Measurements from ENCODE around the gene PCCA. TPM values are rescaled to one million over a fixed set of nuclear protein-coding genes. Genes with fewer than 3 reads are reported as not detected.

The PCCA gene
- total and polyA plus RNA-seq, 2 experiments from 2014 or later, result 29.8 to 59.2 TPM

GRCh38 chr13:100439247-100439970, 350.5 kb downstream of the PCCA start:
- Histone ChIP-seq H3K27me3 (no peaks in the 10 kb centered on the region), H3K4me1 (ENCODE audit: low read depth) (peaks cover 11% of the 10 kb centered on the region), H3K9me3 (ENCODE audit: low read depth) (no peaks in the 10 kb centered on the region), H3K27ac (no peak overlapping the region), H3K4me3 (no peak overlapping the region), H3K36me3 (no peaks in the 10 kb centered on the region)
- no peak for DNase-seq (ENCODE audit: low read depth in 1 of 2, low spot score in 1 of 2)
- no peak for TF ChIP-seq CTCF (IDR thresholded peaks at IDR 0.05; ENCODE audit: low read depth, low read length)

GRCh38 chr13:100440751-100441425, 352.0 kb downstream of the PCCA start:
- H3K27ac ChIP-seq, result no peak overlapping the region
- no peaks in the 10 kb centered on the region for H3K27me3 ChIP-seq
- peak in 1 of 2 donors; percentile 29 for DNase-seq (ENCODE audit: low read depth in 1 of 2, low spot score in 1 of 2)
- H3K36me3 ChIP-seq, result no peaks in the 10 kb centered on the region
- H3K4me3 ChIP-seq, result no peak overlapping the region
- H3K9me3 ChIP-seq (ENCODE audit: low read depth), result no peaks in the 10 kb centered on the region
- H3K4me1 ChIP-seq (ENCODE audit: low read depth), result peaks cover 11% of the 10 kb centered on the region
- no peak for TF ChIP-seq CTCF (IDR thresholded peaks at IDR 0.05; ENCODE audit: low read depth, low read length)

GRCh38 chr13:100442095-100442832, 353.4 kb downstream of the PCCA start:
- H3K4me1 ChIP-seq (ENCODE audit: low read depth), result peaks cover 11% of the 10 kb centered on the region
- no peak overlapping the region for H3K27ac ChIP-seq
- H3K9me3 ChIP-seq (ENCODE audit: low read depth), result no peaks in the 10 kb centered on the region
- no peaks in the 10 kb centered on the region for H3K27me3 ChIP-seq
- H3K36me3 ChIP-seq, result no peaks in the 10 kb centered on the region
- no peak for DNase-seq (ENCODE audit: low read depth in 1 of 2, low spot score in 1 of 2)
- no peak overlapping the region for H3K4me3 ChIP-seq
- no peak for TF ChIP-seq CTCF (IDR thresholded peaks at IDR 0.05; ENCODE audit: low read depth, low read length)

- Histone ChIP-seq H3K4me1 (ENCODE audit: low read depth) (peaks cover 11% of the 10 kb centered on the region), H3K9me3 (ENCODE audit: low read depth) (no peaks in the 10 kb centered on the region)
Measured at GRCh38 chr13:100443278-100443997, 354.5 kb downstream of the PCCA start.

More at GRCh38 chr13:100443278-100443997, 354.5 kb downstream of the PCCA start:
- DNase-seq (ENCODE audit: low read depth in 1 of 2, low spot score in 1 of 2), result no peak
- Histone ChIP-seq H3K27me3 (no peaks in the 10 kb centered on the region), H3K36me3 (no peaks in the 10 kb centered on the region), H3K27ac (no peak overlapping the region), H3K4me3 (no peak overlapping the region)
- no peak for TF ChIP-seq CTCF (IDR thresholded peaks at IDR 0.05; ENCODE audit: low read depth, low read length)

Measured in cardiac muscle cell (in vitro differentiated cells and primary cell).